Stimulated activated CD4-positive, alpha-beta T cell treated with anti-CD3 and anti-CD28 coated beads, Interleukin-12 subunit alpha, Interleukin-12 subunit beta, amount 100 ng/mL, for 48 hours (primary cell): Measurements from ENCODE around the gene EPN2.

Experiments
- DNase-seq, 3 donors: peaks; one replicate each; pipeline ENCODE4 v3.0.0-alpha.2; 2020; ENCODE audit warnings: low read depth in 2 of 3, low spot score in 1 of 3

Gene EPN2

DNA sequence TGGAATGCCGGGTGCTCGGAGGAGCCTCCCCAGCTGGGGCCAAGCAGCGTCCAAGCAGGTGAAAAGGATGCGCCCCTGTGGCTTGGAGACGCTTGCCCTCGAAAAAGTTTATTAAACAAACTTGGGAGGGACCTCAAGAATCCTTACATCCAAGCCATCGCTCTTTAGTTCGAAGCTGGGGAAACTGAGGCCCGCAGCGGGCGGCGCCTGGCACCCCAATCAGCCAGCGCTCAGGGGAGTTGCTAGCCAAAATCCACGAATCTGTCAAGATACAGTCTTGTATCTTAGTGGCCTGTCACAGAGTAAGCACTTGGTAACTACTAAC is 125.9 kb downstream of the EPN2 start:
- no peak for DNase-seq

DNA sequence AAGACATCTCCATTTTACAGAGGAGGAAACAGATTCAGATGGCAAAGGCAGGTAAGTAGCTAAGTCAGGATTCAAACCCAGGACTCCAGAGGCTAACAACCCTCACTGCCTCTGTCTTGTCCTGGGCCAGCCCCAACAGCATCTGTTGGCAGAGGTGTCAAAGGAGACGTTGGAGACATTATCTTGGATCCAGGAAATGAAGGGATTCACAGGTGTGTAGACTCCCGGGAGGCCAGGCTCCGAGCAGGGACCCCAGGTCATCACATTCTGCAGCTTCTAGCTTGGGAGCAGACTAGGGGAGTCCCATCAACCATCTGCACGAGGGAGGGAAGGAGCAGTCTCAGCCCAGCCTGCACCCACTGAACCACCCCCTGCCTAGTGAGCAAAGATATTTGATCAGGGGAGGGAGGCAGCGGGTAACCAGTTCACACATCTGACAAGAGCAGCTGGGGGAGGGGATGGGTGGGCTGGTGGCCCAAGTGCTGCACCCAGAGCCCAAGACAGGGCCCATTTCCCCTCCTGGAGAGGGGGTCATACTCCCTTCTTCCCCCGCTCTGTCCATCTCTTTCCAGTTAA is 126.4 kb downstream of the EPN2 start:
- no peak for DNase-seq

- no peak for DNase-seq
Measured at GRCh38 chr17:19364699-19365498, 127.7 kb downstream of the EPN2 start.

DNA sequence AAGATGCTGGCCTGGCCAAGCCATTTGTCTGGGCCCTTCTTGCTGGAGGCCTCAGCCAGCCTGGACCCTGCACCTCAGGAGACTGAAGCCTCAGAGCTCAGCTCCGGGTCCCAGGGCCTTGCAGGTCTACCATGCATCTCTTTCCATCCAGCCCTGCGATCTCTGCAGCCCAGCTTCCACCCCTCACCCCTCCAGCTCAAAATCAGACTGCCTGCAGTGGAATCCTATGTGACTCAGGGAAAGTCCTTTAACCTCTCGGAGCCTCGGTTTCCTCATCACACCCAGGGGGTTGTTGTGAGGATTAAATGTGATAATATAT is 128.3 kb downstream of the EPN2 start:
- DNase-seq = no peak

DNA sequence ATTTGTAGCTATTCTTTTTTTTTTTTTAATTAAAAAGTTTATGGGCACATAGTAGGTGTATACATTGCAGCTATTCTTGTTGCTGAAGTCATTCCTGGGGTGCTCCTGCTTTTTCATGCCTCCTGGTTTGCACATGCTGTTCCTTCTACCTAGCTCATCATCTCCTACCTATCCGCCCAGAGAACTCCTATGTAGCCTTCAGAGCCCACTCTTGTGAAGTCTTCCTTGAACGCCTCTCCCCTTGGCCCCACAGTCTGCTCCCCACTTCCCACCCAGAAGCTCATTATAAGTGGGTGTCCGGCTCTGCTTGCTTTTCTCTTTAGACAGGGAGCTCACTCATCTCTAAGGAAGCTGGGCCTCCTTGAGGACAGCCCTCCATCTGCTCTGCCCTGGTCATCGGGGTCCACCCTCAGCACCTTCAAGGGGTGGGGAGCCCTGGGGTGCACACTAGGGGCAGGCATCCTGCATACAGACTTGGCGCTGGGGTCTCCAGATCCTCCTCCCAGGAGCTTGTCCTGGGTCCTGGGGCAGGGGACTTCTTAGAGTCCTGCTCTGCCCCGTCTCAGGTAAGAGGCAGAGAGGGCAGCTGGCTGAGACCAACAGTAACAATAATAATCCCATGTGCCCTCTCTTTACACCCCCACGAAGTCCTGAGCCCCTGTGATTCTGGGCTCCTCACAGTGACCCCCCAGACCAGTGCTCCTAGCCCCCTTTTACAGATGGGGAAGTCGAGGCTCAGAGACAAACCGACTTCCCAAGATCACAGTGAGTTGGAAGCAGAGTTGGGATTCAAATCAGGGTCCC is 128.9 kb downstream of the EPN2 start:
- DNase-seq = no peak

GRCh38 chr17:19366637-19366972 is 129.4 kb downstream of the EPN2 start:
- DNase-seq = no peak

- no peak for DNase-seq
Measured at GRCh38 chr17:19368229-19368628, 131.1 kb downstream of the EPN2 start.

DNA sequence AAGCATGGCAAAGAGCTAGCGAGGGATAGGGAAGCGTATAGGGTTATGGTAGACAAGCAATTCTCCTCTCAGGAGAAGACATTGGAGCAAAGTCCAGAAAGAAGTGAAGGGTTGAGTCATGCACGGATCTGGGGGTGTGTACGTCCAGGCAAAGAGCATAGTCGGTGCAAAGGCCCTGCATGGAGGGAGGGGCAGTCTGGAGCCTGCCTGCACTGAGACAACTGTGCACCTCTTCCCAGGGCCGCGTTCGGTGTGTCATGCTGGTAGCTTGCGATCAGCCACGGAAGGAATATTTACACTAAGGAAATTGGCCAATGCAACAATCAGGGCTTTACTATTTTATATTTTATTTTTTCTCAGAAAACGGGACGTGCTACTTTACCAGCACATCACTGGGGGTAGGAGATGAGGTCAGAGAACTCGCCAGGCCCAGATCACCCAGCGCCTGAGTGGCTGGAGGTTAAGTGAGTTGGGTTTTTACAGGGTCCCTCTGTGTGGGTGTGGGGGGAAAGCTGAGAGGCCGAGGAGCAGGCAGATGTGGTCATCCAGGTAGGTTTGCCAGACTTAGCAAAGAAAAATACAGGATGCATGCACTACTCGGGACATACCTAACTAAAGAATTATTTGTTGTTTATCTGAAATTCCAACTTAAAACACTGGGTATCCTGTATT is 132.1 kb downstream of the EPN2 start:
- DNase-seq = no peak

DNA sequence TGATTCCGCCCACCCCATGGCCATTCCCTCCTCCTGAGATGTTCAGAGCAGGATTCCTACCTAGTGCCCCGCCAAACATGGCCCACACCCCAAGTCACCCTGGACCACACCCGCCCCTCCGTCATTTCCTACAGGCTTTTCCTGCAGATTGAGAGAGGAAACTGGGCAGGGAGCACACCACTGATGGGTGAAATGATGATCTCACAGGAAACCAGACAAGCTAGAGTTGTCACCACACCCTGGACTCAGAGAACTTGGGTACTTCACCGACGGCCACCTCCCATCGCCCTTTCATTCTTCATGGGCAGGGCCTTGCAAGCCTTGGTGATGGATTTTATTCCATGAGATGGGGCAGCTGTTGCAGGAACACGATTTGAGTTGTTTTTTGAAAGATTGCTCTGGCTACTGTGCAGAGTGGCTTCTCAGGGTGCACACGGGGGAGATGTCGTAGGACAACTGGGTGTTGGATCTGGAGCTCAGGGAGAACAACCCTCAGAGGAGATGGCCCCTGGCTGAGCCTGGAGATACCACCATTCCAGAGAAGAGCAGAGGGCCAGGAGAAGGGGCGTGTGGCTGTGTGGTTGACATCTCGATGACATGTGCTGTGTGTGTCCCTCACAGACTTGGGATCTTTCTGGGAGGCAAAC is 132.8 kb downstream of the EPN2 start:
- DNase-seq = no peak

- no peak for DNase-seq
Measured at GRCh38 chr17:19370493-19370960, 133.4 kb downstream of the EPN2 start.

- DNase-seq = no peak
Measured at GRCh38 chr17:19371259-19372010, 134.3 kb downstream of the EPN2 start.

- no peak for DNase-seq
Measured at GRCh38 chr17:19372011-19372370, 134.8 kb downstream of the EPN2 start.

- DNase-seq = no peak
Measured at GRCh38 chr17:19372439-19372838, 135.3 kb downstream of the EPN2 start.

GRCh38 chr17:19372866-19373504 is 135.8 kb downstream of the EPN2 start:
- no peak for DNase-seq

GRCh38 chr17:19374136-19374535 is 137.0 kb downstream of the EPN2 start:
- no peak for DNase-seq

- DNase-seq = no peak
Measured at GRCh38 chr17:19375732-19376131, 138.6 kb downstream of the EPN2 start.

DNA sequence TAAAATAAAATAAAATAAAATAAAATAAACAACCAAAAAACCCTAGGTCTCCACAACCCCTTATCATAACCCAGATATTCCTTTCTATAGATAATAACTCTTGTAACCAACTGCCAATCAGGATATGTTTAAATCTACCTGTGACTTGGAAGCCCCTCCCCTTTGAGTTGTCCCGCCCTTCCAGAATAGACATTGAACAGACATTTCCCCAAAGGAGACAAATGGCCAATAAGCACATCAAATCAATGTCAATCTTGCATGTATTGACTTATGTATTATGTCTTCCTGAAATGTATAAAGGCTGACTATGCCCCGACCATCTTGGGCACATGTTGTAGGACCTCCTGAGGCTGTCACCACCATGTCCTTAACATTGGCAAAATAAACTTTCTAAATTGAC is 139.6 kb downstream of the EPN2 start:
- peak in 1 of 3 donors; percentile 11 for DNase-seq

DNA sequence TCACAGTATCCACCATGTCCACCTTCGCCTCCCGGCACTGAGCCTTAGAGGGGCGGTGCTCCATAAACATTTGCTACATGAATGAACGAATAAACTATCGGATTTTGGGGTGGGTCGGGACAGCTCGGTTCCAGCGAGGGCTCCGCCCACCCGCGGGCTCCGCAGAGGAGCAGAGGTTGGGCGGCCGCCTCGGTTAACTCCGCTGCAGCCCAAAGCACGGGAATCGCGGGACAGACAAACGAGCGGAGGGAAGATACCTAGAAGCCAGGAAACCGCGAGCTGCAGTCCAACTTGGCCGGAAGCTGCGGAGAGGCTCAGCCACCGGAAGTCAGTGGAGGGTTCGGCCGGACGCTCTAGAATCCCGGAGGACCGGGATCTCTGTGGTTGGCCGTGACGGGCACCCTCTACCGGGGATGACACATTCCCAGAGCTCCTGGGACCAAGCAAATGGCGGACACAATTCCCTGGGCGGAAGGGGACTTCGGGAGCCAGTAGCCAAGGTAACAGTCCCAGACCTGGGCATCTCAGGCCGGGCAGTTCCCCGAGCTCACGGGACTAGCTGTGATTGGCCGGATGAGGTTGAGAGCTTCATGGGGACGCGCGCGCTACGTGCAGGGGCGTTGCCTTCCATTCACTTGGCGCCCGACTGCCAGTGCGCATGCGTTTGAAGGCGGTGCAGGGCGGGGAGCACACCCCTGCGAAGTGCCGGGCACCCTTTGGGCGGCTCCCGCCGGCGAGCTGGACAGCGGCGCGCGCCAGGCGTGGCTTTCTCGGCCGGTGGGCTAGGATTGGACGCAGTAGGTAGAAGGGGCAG is 140.6 kb downstream of the EPN2 start:
- DNase-seq = peak; percentile 87 to 96 (median 93)
